Islet precursor cell (in vitro differentiated cells): ENCODE results near the gene RERE.

Experiments used
- DNase-seq: peaks from one replicate; pipeline ENCODE4 v3.0.0-alpha.2; 2018

Gene RERE

DNA sequence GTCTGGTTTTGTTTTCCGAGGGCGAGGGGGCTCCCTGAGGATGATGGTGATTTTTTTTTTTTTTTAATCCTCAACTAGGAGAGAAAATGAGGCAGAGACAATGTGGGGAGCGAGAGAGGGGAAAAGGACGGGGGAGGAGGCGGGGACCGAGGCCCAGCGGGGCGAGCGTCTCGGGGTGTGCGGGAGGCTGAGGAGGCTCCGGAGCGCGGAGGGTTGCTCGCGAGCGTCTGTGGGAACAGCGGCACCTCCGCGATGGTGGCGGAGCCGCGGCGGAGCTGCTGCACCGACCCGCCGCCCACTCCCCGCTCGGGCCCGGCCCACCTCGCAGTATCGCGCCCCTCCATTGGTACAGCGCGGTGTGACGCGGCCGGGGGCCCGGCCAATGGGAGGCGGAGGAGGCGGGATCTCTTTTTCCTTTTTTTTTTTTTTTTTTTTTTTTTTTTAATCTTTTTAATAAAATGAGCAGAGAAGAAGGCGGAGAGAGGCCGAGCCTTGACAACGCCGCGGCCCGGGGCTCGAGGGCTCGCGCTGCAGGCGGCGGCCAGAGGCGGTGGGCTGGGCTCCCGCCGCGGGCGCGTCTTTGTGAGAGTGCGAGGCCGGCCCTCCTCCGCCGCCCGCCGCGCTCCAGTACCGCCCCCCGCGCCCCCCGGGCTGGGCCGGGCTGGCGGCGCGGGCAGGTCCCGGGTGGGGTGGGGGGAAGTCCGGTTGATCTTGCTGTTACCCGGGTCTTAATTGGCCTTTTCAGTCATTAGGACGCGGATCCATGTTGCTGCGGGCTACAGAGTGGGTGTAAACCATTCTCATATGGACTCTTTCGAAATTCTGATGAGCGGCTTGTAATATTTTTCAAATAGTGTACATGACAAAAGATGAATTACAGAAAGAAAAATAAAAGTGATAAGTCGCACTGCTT, at the start of gene RERE:
RERE (minus strand) TSS at position 229 of the 913 bp plus-strand sequence.
- DNase-seq = peak; percentile 96

DNA sequence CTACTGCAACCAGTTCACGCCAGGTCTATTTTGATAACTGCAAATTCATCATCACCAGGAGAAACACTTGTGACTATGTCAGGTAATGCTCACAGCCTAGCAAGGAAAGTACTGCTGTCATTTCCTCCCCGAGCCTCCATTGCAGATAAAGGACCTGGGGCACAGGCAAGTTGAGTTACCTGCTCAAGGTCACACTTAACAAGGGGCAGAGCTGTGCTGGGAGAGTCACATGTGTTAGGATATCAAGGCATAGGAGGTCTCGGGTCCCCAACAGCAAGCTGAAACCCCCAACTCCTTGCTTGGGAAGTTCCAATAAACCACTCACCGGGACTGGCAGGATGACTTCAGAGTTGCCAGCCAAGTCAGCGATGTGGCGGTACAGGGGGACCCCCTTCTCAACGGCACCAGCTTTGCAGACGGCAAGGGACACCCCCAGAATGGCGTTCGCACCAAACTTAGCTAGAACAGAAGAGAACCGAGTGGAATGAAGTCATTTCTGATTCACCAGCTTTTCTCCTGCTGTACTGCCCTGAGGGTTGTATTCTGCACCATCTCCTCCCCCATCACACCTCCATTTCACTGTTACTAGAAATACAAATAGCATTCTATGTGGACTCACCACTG, 49.5 kb upstream of the RERE start:
- no peak for DNase-seq

- no peak for DNase-seq
These were observed 48.8 kb upstream of the RERE start for GRCh38 chr1:8866173-8866791.

GRCh38 chr1:8864713-8865344, 47.4 kb upstream of the RERE start:
- no peak for DNase-seq

DNA sequence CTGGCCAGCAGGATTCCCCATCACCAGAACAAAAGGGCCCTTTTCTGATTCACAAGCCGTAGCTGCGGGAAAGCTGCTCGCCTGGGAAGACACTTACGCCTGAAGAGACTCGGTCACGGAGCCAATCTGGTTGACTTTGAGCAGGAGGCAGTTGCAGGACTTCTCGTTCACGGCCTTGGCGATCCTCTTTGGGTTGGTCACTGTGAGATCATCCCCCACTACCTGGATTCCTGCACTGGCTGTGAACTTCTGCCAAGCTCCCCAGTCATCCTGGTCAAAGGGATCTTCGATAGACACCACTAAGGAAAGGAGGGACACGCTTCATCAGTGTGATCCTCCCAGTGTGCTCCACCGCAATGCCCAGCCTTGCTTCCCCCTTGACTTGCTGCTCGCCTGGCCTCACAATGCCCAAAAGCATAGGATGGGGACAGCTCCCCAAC, 46.4 kb upstream of the RERE start:
- DNase-seq = no peak

GRCh38 chr1:8863138-8863537, 45.7 kb upstream of the RERE start:
- no peak for DNase-seq

- peak; percentile 86 for DNase-seq
These were observed 45.1 kb upstream of the RERE start for GRCh38 chr1:8862528-8862927.

DNA sequence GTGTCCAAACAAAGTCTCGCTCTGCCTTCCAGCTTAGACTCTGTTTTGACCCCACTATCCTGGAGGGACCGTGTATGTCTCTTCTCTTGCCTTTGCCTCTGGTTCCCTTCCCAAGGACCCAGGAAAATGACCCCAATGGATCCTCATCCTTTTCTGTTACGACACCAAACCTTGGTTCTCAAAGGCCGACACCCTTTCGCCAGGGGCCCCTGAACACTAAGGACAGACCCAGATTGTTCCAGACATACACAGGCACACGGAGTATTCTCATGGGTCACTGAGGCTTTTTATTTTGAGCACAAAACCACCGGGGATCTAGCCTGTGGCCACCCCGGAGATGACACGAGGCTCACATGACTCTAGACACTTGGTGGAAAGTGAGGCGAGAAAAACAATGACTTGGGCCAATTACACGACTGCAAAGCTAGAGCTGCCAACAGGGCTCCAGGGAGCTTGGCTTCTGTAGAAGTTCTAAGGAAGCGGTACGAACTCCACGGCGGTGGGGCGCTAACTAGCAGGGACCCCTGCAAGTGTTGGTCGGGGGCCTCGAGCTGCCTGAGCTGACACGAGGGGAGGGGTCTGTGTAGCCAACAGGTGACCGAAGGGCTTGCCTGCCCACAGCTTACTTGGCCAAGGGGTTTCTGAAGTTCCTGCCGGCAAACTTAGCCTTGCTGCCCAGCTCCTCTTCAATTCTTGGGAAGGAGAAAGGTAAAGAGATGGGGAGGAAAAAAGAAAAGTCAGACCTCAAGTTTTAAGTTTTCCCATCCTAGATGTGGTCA, 43.5 kb upstream of the RERE start:
- no peak for DNase-seq

- DNase-seq = no peak
These were observed 41.7 kb upstream of the RERE start for GRCh38 chr1:8858888-8859706.

GRCh38 chr1:8858112-8858668, 40.8 kb upstream of the RERE start:
- peak; percentile 89 for DNase-seq

GRCh38 chr1:8856689-8857412, 39.4 kb upstream of the RERE start:
- DNase-seq = no peak

DNA sequence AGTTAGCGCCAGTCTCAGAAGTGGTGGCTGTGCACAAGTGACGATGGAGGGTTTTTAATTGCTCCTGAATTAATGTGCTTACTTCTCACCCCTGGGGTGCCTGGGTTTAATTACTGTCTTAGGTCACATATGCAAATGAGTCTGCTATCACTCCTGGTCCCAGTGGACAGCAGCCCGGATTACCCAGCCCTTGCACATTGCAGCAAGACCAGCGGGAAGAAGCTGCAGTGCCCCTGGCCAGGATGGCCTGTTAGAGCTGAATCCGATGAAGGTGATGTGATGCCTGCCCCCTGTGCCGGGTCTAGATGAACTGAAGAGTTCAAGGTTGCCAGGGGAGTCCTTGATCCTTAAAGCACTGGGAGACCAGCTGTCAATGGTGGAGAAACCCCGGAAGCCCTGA, 36.8 kb upstream of the RERE start:
- DNase-seq = no peak

GRCh38 chr1:8851060-8851459, 33.6 kb upstream of the RERE start:
- no peak for DNase-seq

DNA sequence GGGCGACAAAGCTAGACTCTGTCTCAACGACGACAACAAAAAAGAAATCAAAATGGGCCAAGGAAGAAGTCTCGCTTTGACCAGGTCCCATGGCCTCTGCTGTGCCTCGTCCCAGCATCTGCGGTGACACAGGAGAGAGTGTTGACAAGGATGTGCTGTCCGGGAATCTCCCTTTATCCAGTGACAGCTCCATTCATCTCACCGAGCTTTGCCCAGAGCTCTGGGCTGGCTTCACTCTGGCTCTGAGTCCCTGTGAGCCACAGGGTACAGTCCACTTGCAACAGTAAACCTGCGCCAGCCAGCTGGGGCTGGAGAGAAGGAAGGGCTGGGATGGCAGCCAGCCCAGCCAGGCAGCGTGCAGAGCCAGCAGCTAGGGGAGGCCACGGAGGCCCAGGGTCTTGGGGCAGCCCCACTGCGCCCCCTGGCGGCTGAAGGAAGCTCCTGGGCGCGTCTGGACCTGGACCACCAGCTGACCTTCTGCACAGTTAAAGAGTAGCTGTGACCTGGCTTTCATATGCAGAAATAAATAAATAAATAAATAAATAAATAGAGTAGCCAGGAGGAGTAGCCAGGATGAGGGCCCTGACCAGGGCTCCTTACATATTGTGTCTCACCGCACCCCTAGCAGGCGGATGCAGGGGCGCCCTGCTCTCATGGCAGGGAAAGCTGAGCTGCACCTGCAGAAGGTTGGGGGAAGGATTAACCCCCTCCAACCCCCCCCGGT, 31.4 kb upstream of the RERE start:
- DNase-seq = peak; percentile 92

GRCh38 chr1:8847990-8848389, 30.6 kb upstream of the RERE start:
- DNase-seq = no peak

DNA sequence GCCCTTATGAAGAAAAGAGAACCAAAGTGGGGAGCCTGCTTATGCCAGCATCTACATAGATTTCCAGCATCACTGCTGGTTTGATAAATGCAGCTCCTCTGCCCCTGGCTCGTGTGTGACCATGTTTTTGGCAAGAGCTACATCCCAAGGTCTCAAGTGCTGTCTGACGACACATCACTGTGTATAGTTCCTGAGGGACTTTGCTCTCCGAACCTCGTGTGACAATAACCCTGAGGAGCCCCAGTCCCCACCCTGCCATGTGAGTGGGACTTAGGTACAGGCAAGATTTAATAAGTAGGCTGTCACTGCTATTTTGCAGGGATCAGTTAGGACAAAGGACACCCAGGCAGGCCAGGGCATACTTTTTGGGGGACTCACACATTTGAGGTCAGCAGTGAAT, 28.8 kb upstream of the RERE start:
- DNase-seq = no peak

DNA sequence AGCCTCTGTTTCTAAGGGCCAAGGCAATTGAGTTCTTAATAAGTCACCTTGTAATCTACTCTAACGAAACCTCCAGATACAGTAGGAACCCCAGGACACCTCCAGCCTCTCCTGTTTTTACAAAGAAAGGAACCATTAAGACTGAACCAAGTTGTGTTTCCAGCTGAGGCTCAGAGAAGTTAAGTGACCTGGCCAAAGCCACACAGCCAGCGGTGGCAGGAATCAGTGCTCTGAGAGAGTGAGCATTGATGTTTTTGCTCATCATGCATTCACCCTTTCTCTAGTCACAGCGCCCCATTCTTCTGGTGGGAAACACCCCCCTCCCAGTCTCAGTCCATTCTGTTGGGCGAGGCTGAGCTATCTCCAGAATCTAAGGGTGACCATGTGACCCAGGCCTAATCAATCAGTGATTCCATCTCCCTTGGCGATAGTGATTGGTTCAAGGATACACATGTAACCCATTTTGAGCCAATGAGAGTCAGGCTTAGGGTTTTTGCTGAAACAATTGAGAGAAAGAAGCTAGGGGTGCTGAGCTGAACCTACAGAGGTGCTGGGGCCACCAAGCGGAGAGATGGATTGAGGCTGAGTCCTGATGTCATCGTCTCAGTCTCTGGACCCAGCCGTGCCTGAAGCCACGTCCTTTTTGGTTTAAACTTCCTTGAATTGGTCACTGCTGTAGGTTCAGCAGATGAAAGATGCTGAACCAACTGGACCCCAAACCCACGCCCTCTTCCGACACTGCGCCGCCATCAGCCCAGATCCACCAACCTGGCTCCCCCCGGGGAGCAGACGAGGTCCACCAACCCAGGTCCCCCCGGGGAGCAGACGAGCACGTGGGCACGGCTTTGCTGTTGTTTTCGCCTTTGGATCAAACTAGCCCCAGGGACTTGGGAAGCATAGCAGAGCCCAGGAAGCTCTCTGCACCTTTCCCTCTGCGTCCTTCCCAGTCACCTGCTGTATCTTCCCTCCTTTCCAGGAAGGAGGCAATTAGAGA, 28.0 kb upstream of the RERE start:
- no peak for DNase-seq

- no peak for DNase-seq
These were observed 27.1 kb upstream of the RERE start for GRCh38 chr1:8844501-8845006.
